ENCODE results near the gene TGFB1. TPM values are rescaled to one million over a fixed set of nuclear protein-coding genes. Genes with fewer than 3 reads are reported as not detected.

The TGFB1 gene
- total RNA-seq, 1 donor from 2014 or later, result 99.0 TPM

DNA sequence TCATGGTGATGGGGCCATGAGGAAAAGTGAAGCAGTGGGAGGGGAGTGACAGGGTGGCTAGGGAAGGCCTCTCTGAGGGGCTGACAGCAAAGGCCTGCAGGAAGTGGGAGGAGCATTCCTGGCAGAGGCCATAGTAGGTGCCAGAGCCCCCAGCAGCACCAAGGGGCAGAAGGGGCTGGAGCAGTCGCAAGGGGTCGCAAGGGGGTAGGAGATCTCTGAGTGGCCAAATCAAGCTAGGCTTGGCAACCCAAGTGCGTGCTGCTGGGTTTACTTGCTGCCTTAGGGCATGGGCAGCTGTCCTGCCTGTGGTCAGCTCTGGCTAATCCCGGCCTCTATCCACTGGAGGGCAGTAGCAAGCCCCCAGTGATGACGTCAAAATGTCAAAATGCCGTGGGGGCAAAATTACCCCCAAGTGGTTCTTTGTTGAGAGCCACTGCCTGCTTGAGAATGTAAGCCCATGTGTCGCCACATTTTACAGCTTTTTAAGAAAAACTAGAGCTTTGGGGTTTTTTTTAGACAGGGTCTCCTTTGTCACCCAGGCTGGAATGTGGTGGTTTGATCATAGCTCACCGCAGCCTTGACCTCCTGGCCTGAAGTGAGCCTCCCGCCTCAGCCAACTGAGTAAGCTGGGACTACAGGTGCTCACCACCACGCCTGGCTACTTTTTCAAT lies 32.0 kb downstream of the TGFB1 start:
- intact Hi-C loops (cut with DNase I), result no loop called here
- TF ChIP-seq, protein P1, sequence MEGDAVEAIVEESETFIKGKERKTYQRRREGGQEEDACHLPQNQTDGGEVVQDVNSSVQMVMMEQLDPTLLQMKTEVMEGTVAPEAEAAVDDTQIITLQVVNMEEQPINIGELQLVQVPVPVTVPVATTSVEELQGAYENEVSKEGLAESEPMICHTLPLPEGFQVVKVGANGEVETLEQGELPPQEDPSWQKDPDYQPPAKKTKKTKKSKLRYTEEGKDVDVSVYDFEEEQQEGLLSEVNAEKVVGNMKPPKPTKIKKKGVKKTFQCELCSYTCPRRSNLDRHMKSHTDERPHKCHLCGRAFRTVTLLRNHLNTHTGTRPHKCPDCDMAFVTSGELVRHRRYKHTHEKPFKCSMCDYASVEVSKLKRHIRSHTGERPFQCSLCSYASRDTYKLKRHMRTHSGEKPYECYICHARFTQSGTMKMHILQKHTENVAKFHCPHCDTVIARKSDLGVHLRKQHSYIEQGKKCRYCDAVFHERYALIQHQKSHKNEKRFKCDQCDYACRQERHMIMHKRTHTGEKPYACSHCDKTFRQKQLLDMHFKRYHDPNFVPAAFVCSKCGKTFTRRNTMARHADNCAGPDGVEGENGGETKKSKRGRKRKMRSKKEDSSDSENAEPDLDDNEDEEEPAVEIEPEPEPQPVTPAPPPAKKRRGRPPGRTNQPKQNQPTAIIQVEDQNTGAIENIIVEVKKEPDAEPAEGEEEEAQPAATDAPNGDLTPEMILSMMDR (IDR thresholded peaks at IDR 0.05), result peak; percentile 73
- H3K9me3 ChIP-seq, result no peaks in the 10 kb centered on the region
- H3K36me3 ChIP-seq, result peaks cover 40% of the 10 kb centered on the region
- ATAC-seq, result peak; percentile 42
- H3K4me1 ChIP-seq, result peaks cover 52% of the 10 kb centered on the region
- H3K4me3 ChIP-seq, result no peak overlapping the region
- H3K27ac ChIP-seq, result peak overlapping the region; percentile 80
- DNase-seq, result no peak
- H3K27me3 ChIP-seq, result no peaks in the 10 kb centered on the region

DNA sequence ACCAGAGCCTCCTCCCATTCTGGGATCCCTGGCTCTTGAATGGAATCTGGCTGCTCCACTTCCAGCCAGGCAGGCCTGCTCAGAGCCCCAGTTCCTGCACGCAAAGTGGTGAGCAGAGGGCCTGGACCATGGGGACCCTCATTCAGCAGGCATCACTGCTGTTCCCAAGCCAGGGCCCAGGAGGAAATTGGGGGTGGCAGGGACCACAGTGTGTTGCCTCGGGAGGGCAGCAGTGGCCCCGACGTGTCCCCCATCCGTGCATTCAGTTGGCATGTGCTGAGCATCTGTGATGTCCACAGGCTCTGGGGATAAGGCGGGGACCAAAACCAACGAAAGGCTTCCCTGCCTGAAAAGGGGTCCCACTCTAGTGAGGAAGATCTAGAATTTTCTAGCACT lies 32.5 kb downstream of the TGFB1 start:
- intact Hi-C loops (cut with DNase I), result no loop called here
- H3K4me3 ChIP-seq, result no peak overlapping the region
- peaks cover 46% of the 10 kb centered on the region for H3K36me3 ChIP-seq
- H3K27me3 ChIP-seq, result no peaks in the 10 kb centered on the region
- ATAC-seq (no peak), DNase-seq (no peak)
- TF ChIP-seq, protein P1 (IDR thresholded peaks at IDR 0.05), result no peak
- H3K27ac ChIP-seq, result peak overlapping the region; percentile 80
- H3K4me1 ChIP-seq, result peaks cover 46% of the 10 kb centered on the region
- H3K9me3 ChIP-seq, result no peaks in the 10 kb centered on the region

DNA sequence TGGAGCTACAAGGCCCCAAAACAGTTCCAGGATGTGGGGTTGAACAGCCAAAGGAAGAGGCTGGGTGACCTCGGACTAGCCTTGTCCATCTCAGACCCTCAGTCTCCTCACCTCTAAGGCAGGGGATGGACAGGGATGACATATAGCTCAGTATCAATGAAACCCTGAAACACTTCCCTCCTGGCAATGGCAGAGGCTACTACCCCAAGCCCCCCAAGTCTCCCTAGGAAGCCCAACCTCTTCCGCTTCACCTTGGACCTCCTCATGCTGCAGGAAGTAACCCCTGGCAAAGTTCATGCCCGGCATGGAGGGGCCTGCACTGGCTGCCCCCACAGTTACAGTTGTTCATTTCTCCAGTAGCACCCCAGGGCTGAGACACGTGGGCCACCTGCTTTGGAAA lies 33.2 kb downstream of the TGFB1 start:
- H3K36me3 ChIP-seq, result peaks cover 52% of the 10 kb centered on the region
- TF ChIP-seq, protein P1 (IDR thresholded peaks at IDR 0.05), result no peak
- no peak overlapping the region for H3K27ac ChIP-seq
- H3K4me3 ChIP-seq, result no peak overlapping the region
- H3K4me1 ChIP-seq, result peaks cover 40% of the 10 kb centered on the region
- intact Hi-C loops (cut with DNase I), result no loop called here
- H3K9me3 ChIP-seq, result no peaks in the 10 kb centered on the region
- no peaks in the 10 kb centered on the region for H3K27me3 ChIP-seq
- DNase-seq (no peak), ATAC-seq (no peak)

DNA sequence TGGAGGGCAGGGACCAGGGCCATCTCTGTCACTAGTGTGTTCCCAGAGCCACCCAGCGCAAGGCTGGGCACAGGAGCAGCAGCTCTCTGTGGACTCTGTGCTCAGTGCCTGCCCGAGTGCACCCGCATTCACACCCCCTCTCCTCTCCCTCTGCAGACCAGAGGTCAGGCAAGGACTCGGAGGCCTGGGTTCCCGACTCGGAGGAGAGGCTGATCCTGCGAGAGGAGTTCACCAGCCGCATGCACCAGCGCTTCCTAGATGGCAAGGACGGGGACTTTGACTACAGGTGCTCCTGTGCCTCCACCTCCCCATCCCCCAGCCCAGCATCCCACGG lies 33.6 kb downstream of the TGFB1 start:
- no peak for DNase-seq
- Histone ChIP-seq H3K27me3 (no peaks in the 10 kb centered on the region), H3K27ac (no peak overlapping the region), H3K4me3 (no peak overlapping the region), H3K4me1 (peaks cover 36% of the 10 kb centered on the region), H3K9me3 (no peaks in the 10 kb centered on the region), H3K36me3 (peaks cover 56% of the 10 kb centered on the region)
- ATAC-seq, result no peak
- TF ChIP-seq, protein P1 (IDR thresholded peaks at IDR 0.05), result no peak
- intact Hi-C loops (cut with DNase I), result no loop called here

DNA sequence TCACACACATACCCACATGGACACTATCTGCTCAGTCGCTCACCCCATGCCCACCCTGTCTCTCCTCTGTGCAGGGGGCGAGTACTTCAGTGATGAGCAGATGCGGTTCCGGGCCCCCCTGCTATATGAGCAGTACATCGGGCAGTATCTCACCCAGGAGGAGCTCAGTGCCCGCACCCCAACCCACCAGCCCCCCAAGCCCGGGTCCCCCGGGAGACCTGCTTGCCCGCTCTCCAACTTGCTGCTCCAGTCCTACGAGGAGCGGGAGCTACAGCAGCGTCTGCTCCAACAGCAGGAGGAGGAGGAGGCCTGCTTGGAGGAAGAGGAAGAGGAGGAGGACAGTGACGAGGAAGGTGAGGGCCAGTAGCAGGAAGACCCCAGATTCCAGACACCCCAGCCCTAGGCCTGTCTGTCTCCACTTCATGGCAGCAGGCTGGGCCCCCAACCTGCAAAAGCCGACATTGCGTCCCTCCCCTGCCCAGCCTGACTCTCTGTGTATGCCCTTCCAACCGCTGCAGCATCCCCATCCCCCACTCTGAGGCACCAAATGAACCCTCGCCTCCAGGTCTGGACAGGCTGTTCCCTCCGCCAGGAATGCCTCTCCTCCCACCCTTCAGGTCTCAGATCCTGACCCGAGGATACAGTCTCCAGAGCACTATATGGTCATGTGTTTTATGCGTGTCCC lies 34.1 kb downstream of the TGFB1 start:
- Histone ChIP-seq H3K27ac (no peak overlapping the region), H3K27me3 (no peaks in the 10 kb centered on the region), H3K9me3 (no peaks in the 10 kb centered on the region), H3K4me1 (peaks cover 31% of the 10 kb centered on the region), H3K4me3 (no peak overlapping the region), H3K36me3 (peaks cover 61% of the 10 kb centered on the region)
- no peak for DNase-seq
- ATAC-seq, result no peak
- TF ChIP-seq, protein P1 (IDR thresholded peaks at IDR 0.05), result no peak
- intact Hi-C loops (cut with DNase I), result no loop called here

Measured in upper lobe of right lung (tissue), 1 donor.